Sigmoid colon (tissue), 7 donors: ENCODE results near the gene NVL. TPM values are rescaled to one million over a fixed set of nuclear protein-coding genes. Genes with fewer than 3 reads are reported as not detected.

Source experiments
- DNase-seq: peaks from one replicate; pipeline ENCODE4 v3.0.0-alpha.2; 2019
- H3K27ac ChIP-seq, 4 donors: fragments of 200-600 bp; sonication (generic); one replicate each; pipeline ENCODE4 v1.5.1; 2016 to 2019; ENCODE audit warnings: mild to moderate bottlenecking in 1 of 4
- H3K27me3 ChIP-seq, 3 donors: fragments of 200-600 bp; sonication (generic); one replicate each; pipeline ENCODE4 v1.5.1; 2019; ENCODE audit warnings: mild to moderate bottlenecking in 1 of 3
- H3K36me3 ChIP-seq, 4 donors: fragments of 200-600 bp; sonication (generic); one replicate each; pipeline ENCODE4 v1.5.1; 2016 to 2019
- H3K4me1 ChIP-seq, 4 donors: fragments of 200-600 bp; sonication (generic); one replicate each; pipeline ENCODE4 v1.5.1; 2017 to 2019
- H3K4me3 ChIP-seq, 4 donors: fragments of 200-600 bp; sonication (generic); one replicate each; pipeline ENCODE4 v1.5.1; 2017 to 2019; ENCODE audit warnings: mild to moderate bottlenecking in 2 of 4, moderate library complexity in 1 of 4
- H3K9me3 ChIP-seq, 4 donors: fragments of 200-600 bp in 3 of 4; sonication (generic) in 3 of 4; one replicate each; pipeline versions ENCODE4 v1.5.1 to v1.6.1; 2013 to 2019
- EP300 ChIP-seq, 4 donors: sonication (generic); formaldehyde crosslinking; IDR thresholded peaks; one replicate each; pipeline ENCODE4 v1.6.1; 2017; ENCODE audit warnings: antibody characterized with exemption in 4 of 4
- POLR2A ChIP-seq, 2 donors: fragments of 450-650 bp; IDR thresholded peaks; one replicate each; pipeline ENCODE4 v1.6.1; 2016; ENCODE audit warnings: antibody characterized with exemption in 2 of 2, mild to moderate bottlenecking in 2 of 2, moderate library complexity in 2 of 2
- POLR2AphosphoS5 ChIP-seq, 4 donors: sonication (generic); formaldehyde crosslinking; IDR thresholded peaks; one replicate each; pipeline ENCODE4 v1.6.1; 2017; ENCODE audit warnings: antibody characterized with exemption in 4 of 4
- WGBS, 2 donors: extraction: QIAGEN DNeasy Blood & Tissue Kit; methylation state at CpG; one replicate each; pipeline ENCODE4 v1.1.7; 2013; 5-methylcytosine and 5-hydroxymethylcytosine counted together
- intact Hi-C: fragments of 100-400 bp; cut with DNase I; formaldehyde crosslinking; loops from one replicate; pipeline ENCODE4 v1.15.1; 2023
- polyA plus RNA-seq, 3 donors: library from polyadenylated mRNA; stranded (reverse); fragments of 200-250 nt; gene quantifications; one replicate each; pipeline ENCODE4 v1.2.3, GENCODE V29; 2013
- total RNA-seq, 4 donors: library from RNA; depleted of rRNA; stranded (reverse); fragments of >200 nt; gene quantifications; one replicate each; pipeline ENCODE4 v1.1.0, GENCODE V29; 2016
- TF ChIP-seq, protein P1 (sequence below), 4 experiments: fragments of 450-650 bp in 3 of 4; fragments of 200-600 bp in 1 of 4; IDR thresholded peaks; one replicate each; pipeline ENCODE4 v1.5.1; 2016 to 2019; ENCODE audit warnings: antibody characterized with exemption in 4 of 4, mild to moderate bottlenecking in 3 of 4, moderate library complexity in 2 of 4
- donor health status: healthy with polysubstance abuse.
- donor health status: Bipolar disorder and iron deficiency.
- donor health status: healthy.

The NVL gene
- total and polyA plus RNA-seq, 7 donors, result 21.4 to 32.4 (median 25.0) TPM

DNA sequence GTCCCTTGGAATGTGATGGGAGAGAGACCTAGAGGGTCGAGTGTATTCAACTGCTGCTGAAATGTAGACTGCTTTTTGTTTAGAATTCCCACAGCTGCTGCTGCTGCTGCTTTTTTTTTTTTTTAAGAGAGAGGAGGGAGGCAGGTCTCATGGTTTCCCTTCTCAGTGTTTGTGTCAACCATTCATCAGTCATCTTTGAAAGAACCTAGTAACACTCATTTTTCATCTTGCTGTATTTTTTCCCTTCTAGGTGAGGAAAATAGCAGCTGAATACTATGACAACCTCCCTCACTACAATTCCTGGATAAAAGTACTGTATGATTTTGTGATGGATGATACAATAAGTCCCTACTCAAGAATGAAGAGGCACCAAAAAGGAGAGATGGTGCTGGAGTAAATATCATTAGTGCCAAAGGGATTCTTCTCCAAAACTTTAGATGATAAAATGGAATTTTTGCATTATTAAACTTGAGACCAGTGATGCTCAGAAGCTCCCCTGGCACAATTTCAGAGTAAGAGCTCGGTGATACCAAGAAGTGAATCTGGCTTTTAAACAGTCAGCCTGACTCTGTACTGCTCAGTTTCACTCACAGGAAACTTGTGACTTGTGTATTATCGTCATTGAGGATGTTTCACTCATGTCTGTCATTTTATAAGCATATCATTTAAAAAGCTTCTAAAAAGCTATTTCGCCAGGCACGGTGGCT is 137.7 kb downstream of the NVL start:
- TF ChIP-seq POLR2A (IDR thresholded peaks at IDR 0.05), result no peak
- TF ChIP-seq EP300 (IDR thresholded peaks at IDR 0.05), result no peak
- TF ChIP-seq POLR2AphosphoS5 (IDR thresholded peaks at IDR 0.05), result no peak
- TF ChIP-seq, protein P1, sequence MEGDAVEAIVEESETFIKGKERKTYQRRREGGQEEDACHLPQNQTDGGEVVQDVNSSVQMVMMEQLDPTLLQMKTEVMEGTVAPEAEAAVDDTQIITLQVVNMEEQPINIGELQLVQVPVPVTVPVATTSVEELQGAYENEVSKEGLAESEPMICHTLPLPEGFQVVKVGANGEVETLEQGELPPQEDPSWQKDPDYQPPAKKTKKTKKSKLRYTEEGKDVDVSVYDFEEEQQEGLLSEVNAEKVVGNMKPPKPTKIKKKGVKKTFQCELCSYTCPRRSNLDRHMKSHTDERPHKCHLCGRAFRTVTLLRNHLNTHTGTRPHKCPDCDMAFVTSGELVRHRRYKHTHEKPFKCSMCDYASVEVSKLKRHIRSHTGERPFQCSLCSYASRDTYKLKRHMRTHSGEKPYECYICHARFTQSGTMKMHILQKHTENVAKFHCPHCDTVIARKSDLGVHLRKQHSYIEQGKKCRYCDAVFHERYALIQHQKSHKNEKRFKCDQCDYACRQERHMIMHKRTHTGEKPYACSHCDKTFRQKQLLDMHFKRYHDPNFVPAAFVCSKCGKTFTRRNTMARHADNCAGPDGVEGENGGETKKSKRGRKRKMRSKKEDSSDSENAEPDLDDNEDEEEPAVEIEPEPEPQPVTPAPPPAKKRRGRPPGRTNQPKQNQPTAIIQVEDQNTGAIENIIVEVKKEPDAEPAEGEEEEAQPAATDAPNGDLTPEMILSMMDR (IDR thresholded peaks at IDR 0.05), result no peak
- intact Hi-C loops, result no loop called here
- no peaks in the 10 kb centered on the region for H3K27me3 ChIP-seq
- H3K36me3 ChIP-seq, result peaks cover 3 to 62% (median 12%) of the 10 kb centered on the region in 4 donors
- 73 to 76% methylated on average over 5 of the region's 5 CpGs for WGBS, 2 donors
- peaks cover 0 to 8% (median 5%) of the 10 kb centered on the region in 4 donors for H3K4me1 ChIP-seq
- H3K9me3 ChIP-seq, result no peaks in the 10 kb centered on the region
- DNase-seq, result no peak
- H3K27ac ChIP-seq, result no peak overlapping the region
- no peak overlapping the region for H3K4me3 ChIP-seq

DNA sequence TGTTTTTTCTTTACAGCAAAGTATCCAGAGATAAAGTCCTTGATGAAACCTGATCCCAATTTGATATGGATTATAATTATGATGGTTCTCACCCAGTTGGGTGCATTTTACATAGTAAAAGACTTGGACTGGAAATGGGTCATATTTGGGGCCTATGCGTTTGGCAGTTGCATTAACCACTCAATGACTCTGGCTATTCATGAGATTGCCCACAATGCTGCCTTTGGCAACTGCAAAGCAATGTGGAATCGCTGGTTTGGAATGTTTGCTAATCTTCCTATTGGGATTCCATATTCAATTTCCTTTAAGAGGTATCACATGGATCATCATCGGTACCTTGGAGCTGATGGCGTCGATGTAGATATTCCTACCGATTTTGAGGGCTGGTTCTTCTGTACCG is 140.4 kb downstream of the NVL start:
- Histone ChIP-seq H3K27ac (no peak overlapping the region), H3K36me3 (peaks cover 3 to 58% (median 12%) of the 10 kb centered on the region in 4 donors), H3K27me3 (no peaks in the 10 kb centered on the region), H3K4me3 (no peak overlapping the region), H3K4me1 (peaks cover 0 to 30% (median 26%) of the 10 kb centered on the region in 4 donors), H3K9me3 (no peaks in the 10 kb centered on the region)
- TF ChIP-seq POLR2A (IDR thresholded peaks at IDR 0.05), result no peak
- no peak for TF ChIP-seq EP300 (IDR thresholded peaks at IDR 0.05)
- TF ChIP-seq, protein P1 (IDR thresholded peaks at IDR 0.05), result no peak
- no peak for TF ChIP-seq POLR2AphosphoS5 (IDR thresholded peaks at IDR 0.05)
- intact Hi-C loops, result loop anchor here (10.0 kb wide), 1 partner anchor 265 kb away; no protein-coding TSS in a partner anchor
- peak; percentile 1 for DNase-seq
- 96 to 97% methylated on average over 7 of the region's 7 CpGs for WGBS, 2 donors

DNA sequence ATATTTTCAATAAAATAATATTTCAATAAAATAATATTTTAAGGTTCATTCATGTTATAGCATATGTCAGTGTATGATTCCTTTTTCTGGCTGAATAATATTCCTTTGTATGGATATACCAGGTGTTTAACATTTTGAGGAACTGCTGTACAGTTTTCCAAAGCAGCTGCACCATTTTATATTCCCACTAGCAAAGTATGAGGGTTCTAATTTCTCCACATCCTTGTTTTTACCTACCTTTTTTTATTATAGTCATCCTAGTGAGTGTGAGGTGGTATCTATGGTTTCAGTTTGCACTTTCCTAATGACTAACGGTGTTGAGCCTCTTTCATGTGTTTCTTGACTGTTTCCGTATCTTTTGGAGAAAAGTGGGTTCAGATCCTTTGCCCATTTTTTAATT is 141.7 kb downstream of the NVL start:
- no peak overlapping the region for H3K27ac ChIP-seq
- peaks cover 0 to 36% (median 31%) of the 10 kb centered on the region in 4 donors for H3K4me1 ChIP-seq
- TF ChIP-seq, protein P1 (IDR thresholded peaks at IDR 0.05), result no peak
- TF ChIP-seq POLR2A (IDR thresholded peaks at IDR 0.05) (no peak), EP300 (IDR thresholded peaks at IDR 0.05) (no peak), POLR2AphosphoS5 (IDR thresholded peaks at IDR 0.05) (no peak)
- no peak for DNase-seq
- H3K4me3 ChIP-seq, result no peak overlapping the region
- WGBS, 2 donors, result 84 to 86% methylated on average over 2 of the region's 2 CpGs
- peaks cover 1 to 46% (median 12%) of the 10 kb centered on the region in 4 donors for H3K36me3 ChIP-seq
- no peaks in the 10 kb centered on the region for H3K9me3 ChIP-seq
- intact Hi-C loops, result loop anchor here (10.0 kb wide), 1 partner anchor 267 kb away; no protein-coding TSS in a partner anchor
- no peaks in the 10 kb centered on the region for H3K27me3 ChIP-seq

DNA sequence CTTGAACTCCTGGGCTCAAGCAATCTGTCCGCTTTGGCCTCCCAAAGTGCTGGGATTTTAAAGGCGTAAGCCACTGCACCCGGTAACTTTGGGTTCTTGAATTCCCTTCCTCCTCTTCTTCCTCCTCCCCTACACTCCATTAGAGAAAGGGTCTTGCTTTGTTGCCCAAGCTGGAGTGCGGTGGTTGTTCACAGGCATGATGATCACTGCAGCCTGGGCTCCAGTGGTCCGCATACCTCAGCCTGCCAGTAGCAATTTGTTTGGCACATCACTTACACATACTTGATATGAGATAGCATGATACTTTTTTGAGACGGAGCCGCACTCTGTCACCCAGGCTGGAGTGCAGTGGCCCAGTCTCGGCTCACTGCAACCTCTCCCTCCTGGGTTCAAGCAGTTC is 144.8 kb downstream of the NVL start:
- intact Hi-C loops, result loop anchor here (10.0 kb wide), 1 partner anchor 270 kb away; no protein-coding TSS in a partner anchor
- Histone ChIP-seq H3K9me3 (no peaks in the 10 kb centered on the region), H3K4me3 (no peak overlapping the region), H3K4me1 (peaks cover 0 to 47% (median 39%) of the 10 kb centered on the region in 4 donors), H3K36me3 (peaks cover 0 to 15% (median 0%) of the 10 kb centered on the region in 4 donors), H3K27me3 (no peaks in the 10 kb centered on the region), H3K27ac (peak overlapping the region in 2 of 4 donors; percentile 95 to 97)
- TF ChIP-seq, protein P1 (IDR thresholded peaks at IDR 0.05), result no peak
- TF ChIP-seq EP300 (IDR thresholded peaks at IDR 0.05) (no peak), POLR2A (IDR thresholded peaks at IDR 0.05) (no peak), POLR2AphosphoS5 (IDR thresholded peaks at IDR 0.05) (no peak)
- 94 to 96% methylated on average over 8 of the region's 8 CpGs for WGBS, 2 donors
- DNase-seq, result no peak
